Astrocyte of the cerebellum (primary cell): ENCODE data around the gene UACA.

Source experiments
- DNase-seq: peaks from one replicate; pipeline ENCODE4 v3.0.0-alpha.2; 2011; ENCODE audit warnings: low read depth
- H3K4me3 ChIP-seq: 2 replicates; pipeline ENCODE4 v1.5.1; 2011; ENCODE audit warnings: mild to moderate bottlenecking, low read depth, low read length, moderate library complexity
- in situ Hi-C: cut with HindIII; loops from 2 replicates; pipeline ENCODE4 v1.10.0; 2017; ENCODE audit warnings: low sequenced_read_pairs
- TF ChIP-seq, protein P1 (sequence below): IDR thresholded peaks from 2 replicates; pipeline ENCODE4 v1.5.1; 2012; ENCODE audit warnings: low read length, low read depth, moderate library complexity, mild to moderate bottlenecking; ENCODE audit errors: missing control alignments

Gene UACA

DNA sequence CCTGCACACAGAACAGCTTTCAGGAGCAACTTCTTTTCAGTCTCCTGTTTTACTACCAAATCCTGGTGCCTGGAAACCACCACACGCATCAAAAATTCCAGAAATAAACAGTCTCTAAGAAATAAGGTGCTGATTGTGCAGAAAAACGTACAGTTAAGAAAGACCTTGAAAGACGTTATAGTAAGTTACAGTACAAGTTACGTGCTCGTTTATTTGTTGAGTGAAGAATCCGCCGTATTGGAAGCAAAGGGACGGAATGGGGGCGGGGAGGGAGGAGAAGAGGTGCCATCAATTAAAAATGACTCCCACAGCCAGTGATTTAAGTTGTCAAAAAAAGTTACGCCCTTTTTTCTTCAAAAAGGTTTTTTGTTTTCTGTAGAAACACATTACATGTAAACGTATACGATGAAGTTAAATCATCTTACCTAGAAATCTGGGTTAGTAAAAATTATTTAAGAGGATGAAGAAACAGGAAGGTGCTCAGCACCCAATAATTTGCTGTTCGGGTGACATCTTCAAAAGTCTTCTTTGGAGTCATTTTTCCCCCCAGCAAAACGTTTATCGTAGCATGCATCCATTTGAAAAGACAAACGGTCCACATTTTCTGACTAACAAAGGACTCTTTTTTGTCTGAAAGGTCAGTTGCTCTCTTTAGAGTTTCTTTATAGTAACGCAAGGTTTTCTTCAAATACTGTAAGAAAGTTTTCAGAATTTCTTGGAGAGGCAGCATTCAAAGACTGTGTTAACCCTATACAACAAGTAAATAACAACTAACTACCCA lies 782 bp upstream of the UACA start:
- TF ChIP-seq, protein P1, sequence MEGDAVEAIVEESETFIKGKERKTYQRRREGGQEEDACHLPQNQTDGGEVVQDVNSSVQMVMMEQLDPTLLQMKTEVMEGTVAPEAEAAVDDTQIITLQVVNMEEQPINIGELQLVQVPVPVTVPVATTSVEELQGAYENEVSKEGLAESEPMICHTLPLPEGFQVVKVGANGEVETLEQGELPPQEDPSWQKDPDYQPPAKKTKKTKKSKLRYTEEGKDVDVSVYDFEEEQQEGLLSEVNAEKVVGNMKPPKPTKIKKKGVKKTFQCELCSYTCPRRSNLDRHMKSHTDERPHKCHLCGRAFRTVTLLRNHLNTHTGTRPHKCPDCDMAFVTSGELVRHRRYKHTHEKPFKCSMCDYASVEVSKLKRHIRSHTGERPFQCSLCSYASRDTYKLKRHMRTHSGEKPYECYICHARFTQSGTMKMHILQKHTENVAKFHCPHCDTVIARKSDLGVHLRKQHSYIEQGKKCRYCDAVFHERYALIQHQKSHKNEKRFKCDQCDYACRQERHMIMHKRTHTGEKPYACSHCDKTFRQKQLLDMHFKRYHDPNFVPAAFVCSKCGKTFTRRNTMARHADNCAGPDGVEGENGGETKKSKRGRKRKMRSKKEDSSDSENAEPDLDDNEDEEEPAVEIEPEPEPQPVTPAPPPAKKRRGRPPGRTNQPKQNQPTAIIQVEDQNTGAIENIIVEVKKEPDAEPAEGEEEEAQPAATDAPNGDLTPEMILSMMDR: no peak
- in situ Hi-C loops: no loop called here
- H3K4me3 ChIP-seq: peak overlapping the region; percentile 95
- no peak for DNase-seq

DNA sequence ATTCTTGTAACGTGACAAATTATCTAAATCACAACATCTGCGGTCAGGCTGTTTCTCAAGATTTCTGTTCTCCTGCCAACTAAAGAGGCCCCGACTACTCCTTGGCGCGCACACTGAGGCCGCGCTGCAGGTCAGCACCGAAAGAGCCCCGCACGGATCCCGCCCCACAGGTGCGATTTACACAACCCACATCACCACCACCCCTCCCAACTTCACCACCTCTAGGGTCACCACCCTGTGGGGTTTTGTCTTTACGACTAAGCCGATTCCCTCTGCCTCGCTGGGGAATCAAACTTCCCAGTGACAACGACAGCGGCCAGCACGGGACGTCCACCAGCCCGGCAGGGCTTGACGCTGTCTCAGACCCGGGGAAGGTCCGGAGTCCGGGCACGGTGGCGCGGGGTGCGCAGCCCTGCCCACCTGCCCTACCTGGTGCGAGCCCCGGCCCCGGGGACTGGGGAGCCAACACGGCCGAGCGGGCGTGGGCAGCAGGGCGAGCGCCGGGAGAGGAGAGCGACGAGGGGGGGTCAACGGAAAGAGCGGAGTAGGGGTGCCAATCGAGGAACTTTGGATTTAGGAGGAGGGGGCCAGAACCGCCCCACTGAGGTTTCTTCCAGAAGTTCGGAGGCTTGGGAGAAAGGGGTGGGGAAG lies 764 bp downstream of the UACA start:
- TF ChIP-seq, protein P1: no peak
- peak overlapping the region; percentile 95 for H3K4me3 ChIP-seq
- no peak for DNase-seq
- in situ Hi-C loops: no loop called here

DNA sequence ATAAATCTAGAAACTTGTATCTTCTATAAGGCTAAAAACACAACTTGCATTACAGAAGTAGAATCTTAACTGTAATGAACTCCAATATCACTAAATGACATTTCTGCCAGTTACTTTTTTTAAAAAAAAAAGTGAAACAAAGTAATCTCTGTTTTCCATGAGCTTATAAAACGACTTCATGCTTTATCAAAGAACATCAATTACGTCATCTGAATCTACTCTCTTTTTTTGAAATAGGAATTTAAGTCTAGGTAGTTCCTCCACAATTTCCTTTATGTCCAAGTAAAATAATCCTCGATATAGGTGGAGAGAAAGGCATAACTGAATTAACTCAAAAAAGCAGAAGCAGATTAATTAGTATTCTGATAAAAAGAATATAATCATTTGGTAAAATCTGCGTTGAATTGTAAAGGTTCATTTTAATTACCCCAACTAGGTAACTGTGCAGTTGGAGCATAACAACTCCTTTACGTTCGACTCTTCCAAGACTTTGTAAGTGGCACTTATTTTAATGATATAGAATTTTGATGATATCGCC lies 1.4 kb downstream of the UACA start:
- DNase-seq: no peak

DNA sequence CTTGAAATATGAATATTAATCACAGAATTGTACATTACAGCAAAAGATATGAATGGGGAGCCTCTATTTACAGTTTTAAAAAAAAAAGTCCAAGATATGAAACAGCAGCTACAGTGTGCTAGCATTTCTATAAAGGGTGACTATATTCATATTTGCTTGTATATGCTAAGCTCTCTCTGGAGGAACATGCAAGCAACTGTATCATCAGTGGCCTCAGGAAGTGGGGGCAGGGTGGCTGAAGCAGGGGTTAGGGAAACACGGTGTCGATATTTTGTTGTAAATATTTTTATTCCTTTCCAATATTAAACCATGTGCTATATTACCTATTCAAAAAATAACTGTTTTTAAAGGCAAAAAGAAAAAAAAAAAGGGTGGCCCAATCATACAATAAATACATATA lies 2.3 kb downstream of the UACA start:
- in situ Hi-C loops: no loop called here
- TF ChIP-seq, protein P1: no peak
- H3K4me3 ChIP-seq: peak overlapping the region; percentile 11
- no peak for DNase-seq

More for the DNA sequence above, 1.4 kb downstream of the UACA start:
- peak overlapping the region; percentile 95 for H3K4me3 ChIP-seq
- in situ Hi-C loops: no loop called here
- TF ChIP-seq, protein P1: no peak

DNA sequence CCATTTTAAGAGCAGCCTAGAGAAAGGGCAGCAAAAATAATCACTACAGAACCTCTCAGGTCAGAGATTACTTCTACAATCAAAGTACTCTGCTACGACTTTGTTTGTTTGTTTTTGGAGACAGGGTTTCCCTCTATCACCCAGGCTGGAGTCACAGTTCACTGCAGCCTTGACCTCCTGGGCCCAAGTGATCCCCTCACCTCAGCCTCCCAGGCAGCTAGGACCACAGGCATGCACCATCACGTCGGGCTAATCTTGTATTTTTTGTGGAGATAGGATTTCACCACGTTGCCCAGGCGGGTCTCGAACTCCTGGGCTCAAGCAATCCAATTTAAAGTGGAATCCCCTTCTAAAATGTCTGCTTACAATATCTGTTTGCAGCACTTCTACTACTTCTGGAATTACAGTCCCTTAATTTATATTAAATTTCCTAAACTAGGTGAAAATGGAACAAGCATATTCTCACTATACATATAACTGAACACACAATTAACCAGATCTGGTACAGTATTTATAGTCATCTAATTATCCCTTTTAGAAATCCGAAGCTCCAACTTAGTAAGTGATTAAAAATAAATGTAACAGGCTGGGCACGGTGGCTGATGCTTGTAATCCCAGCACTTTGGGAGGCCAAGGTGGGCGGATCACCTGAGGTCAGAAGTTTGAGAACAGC lies 4.4 kb downstream of the UACA start:
- no peak overlapping the region for H3K4me3 ChIP-seq
- in situ Hi-C loops: no loop called here
- TF ChIP-seq, protein P1: no peak
- DNase-seq: no peak

DNA sequence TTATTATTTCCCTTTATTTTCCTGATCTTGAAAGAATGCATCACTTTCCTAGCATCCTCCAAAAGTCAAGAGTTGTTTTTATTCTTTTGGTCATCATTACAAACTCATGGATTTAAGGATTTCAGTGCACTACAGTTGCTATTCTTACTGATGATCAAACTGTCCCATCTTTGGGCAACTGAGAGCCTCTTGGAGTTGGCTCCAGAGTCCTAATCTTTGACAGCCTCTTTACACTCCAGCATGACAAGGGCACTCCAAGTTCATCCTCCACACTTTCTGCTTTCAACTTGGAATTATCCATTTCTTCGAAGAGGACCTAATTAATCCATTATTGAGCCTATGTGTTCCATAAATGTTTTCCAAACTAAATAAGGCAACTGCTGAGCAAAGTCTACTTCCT lies 5.7 kb downstream of the UACA start:
- H3K4me3 ChIP-seq: no peak overlapping the region
- DNase-seq: no peak
- TF ChIP-seq, protein P1: no peak
- in situ Hi-C loops: no loop called here
